ENCODE results near the gene CMC4. TPM values are rescaled to one million over a fixed set of nuclear protein-coding genes. Genes with fewer than 3 reads are reported as not detected.

CMC4 gene
- total and polyA plus RNA-seq, 7 experiments from 2014 or later, result 3.1 to 22.9 (median 6.0) TPM

- POLR2A ChIA-PET, result interaction anchor here (1.1 kb wide), 1 partner anchor 20 kb away, joined by 5 read pairs; the partner anchor contains the start of gene FUNDC2
- H3K4me3 Mint-ChIP-seq, result no peak overlapping the region
Measured at GRCh38 chrX:155046811-155047528, 24.0 kb downstream of the CMC4 start.

GRCh38 chrX:155046129-155046810 lies 24.7 kb downstream of the CMC4 start:
- ChIA-PET CTCF (no interaction called here), POLR2A (interaction anchor here (0.6 to 1.1 kb wide), 2 partner anchors 11 to 20 kb away, joined by 3 to 5 read pairs; partner anchors contain the start of gene FUNDC2)
- Histone ChIP-seq H3K4me1 (ENCODE audit: control insufficient read depth in 2 of 2, insufficient read depth in 2 of 2, low read length in 2 of 2) (no peaks in the 10 kb centered on the region), H3K36me3 (ENCODE audit: control insufficient read depth in 2 of 3, insufficient read depth in 3 of 3, low read length in 3 of 3) (peaks cover 0 to 11% (median 3%) of the 10 kb centered on the region in 3 experiments), H3K4me3 (ENCODE audit: low read length) (no peak overlapping the region), H3K27ac (ENCODE audit: low read depth, low read length) (no peak overlapping the region), H3K27me3 (ENCODE audit: control insufficient read depth in 2 of 2, insufficient read depth in 2 of 2, low read length in 2 of 2) (no peaks in the 10 kb centered on the region), H3K9me3 (ENCODE audit: control insufficient read depth in 2 of 3, low read length in 3 of 3) (no peaks in the 10 kb centered on the region)
- Mint-ChIP-seq H3K27ac (peak overlapping the region in 2 of 9 donors; percentile 5 to 69), H3K4me1 (peaks cover 14 to 53% (median 38%) of the 10 kb centered on the region in 7 donors), H3K9me3 (peaks cover 0 to 1% (median 0%) of the 10 kb centered on the region in 11 donors), H3K27me3 (no peaks in the 10 kb centered on the region), H3K36me3 (peaks cover 0 to 4% (median 0%) of the 10 kb centered on the region in 5 donors), H3K4me3 (no peak overlapping the region)
- ATAC-seq (no peak), DNase-seq (no peak)
- intact Hi-C loops (cut with micrococcal nuclease), result no loop called here

More at GRCh38 chrX:155046811-155047528, 24.0 kb downstream of the CMC4 start:
- Mint-ChIP-seq H3K27me3 (no peaks in the 10 kb centered on the region), H3K9me3 (peaks cover 0 to 1% (median 0%) of the 10 kb centered on the region in 11 donors), H3K36me3 (peaks cover 0 to 6% (median 0%) of the 10 kb centered on the region in 5 donors), H3K27ac (peak overlapping the region in 1 of 9 donors; percentile 32), H3K4me1 (peaks cover 14 to 60% (median 43%) of the 10 kb centered on the region in 7 donors)
- Histone ChIP-seq H3K4me1 (ENCODE audit: control insufficient read depth in 2 of 2, insufficient read depth in 2 of 2, low read length in 2 of 2) (no peaks in the 10 kb centered on the region), H3K36me3 (ENCODE audit: control insufficient read depth in 2 of 3, insufficient read depth in 3 of 3, low read length in 3 of 3) (peaks cover 0 to 11% (median 3%) of the 10 kb centered on the region in 3 experiments), H3K9me3 (ENCODE audit: control insufficient read depth in 2 of 3, low read length in 3 of 3) (no peaks in the 10 kb centered on the region), H3K27ac (ENCODE audit: low read depth, low read length) (no peak overlapping the region), H3K27me3 (ENCODE audit: control insufficient read depth in 2 of 2, insufficient read depth in 2 of 2, low read length in 2 of 2) (no peaks in the 10 kb centered on the region), H3K4me3 (ENCODE audit: low read length) (no peak overlapping the region)
- CTCF ChIA-PET, result no interaction called here
- intact Hi-C loops (cut with micrococcal nuclease), result no loop called here
- no peak for DNase-seq
- ATAC-seq, result no peak

- no peak for DNase-seq
- H3K9me3 Mint-ChIP-seq, result peaks cover 0 to 16% (median 0%) of the 10 kb centered on the region in 11 donors
- peaks cover 0 to 6% (median 6%) of the 10 kb centered on the region in 3 experiments for H3K36me3 ChIP-seq (ENCODE audit: control insufficient read depth in 2 of 3, insufficient read depth in 3 of 3, low read length in 3 of 3)
- no peak overlapping the region for H3K4me3 ChIP-seq (ENCODE audit: low read length)
- no peak overlapping the region for H3K4me3 Mint-ChIP-seq
- peaks cover 3 to 44% (median 37%) of the 10 kb centered on the region in 7 donors for H3K4me1 Mint-ChIP-seq
- peaks cover 5 to 44% (median 34%) of the 10 kb centered on the region in 5 donors for H3K36me3 Mint-ChIP-seq
- intact Hi-C loops (cut with micrococcal nuclease), result no loop called here
- H3K27ac Mint-ChIP-seq, result no peak overlapping the region
- H3K27ac ChIP-seq (ENCODE audit: low read depth, low read length), result no peak overlapping the region
- ChIA-PET POLR2A (no interaction called here), CTCF (no interaction called here)
- no peaks in the 10 kb centered on the region for H3K4me1 ChIP-seq (ENCODE audit: control insufficient read depth in 2 of 2, insufficient read depth in 2 of 2, low read length in 2 of 2)
- H3K9me3 ChIP-seq (ENCODE audit: control insufficient read depth in 2 of 3, low read length in 3 of 3), result no peaks in the 10 kb centered on the region
- no peaks in the 10 kb centered on the region for H3K27me3 ChIP-seq (ENCODE audit: control insufficient read depth in 2 of 2, insufficient read depth in 2 of 2, low read length in 2 of 2)
- ATAC-seq, result no peak
- H3K27me3 Mint-ChIP-seq, result no peaks in the 10 kb centered on the region
Measured at GRCh38 chrX:155035688-155036087, 35.2 kb downstream of the CMC4 start.

GRCh38 chrX:155031657-155032056 lies 39.3 kb downstream of the CMC4 start:
- H3K27me3 Mint-ChIP-seq, result no peaks in the 10 kb centered on the region
- Histone ChIP-seq H3K4me3 (ENCODE audit: low read length) (no peak overlapping the region), H3K27me3 (ENCODE audit: control insufficient read depth in 2 of 2, insufficient read depth in 2 of 2, low read length in 2 of 2) (no peaks in the 10 kb centered on the region), H3K36me3 (ENCODE audit: control insufficient read depth in 2 of 3, insufficient read depth in 3 of 3, low read length in 3 of 3) (peaks cover 0 to 6% (median 6%) of the 10 kb centered on the region in 3 experiments), H3K4me1 (ENCODE audit: control insufficient read depth in 2 of 2, insufficient read depth in 2 of 2, low read length in 2 of 2) (peaks cover 4 to 12% of the 10 kb centered on the region in 2 donors), H3K9me3 (ENCODE audit: control insufficient read depth in 2 of 3, low read length in 3 of 3) (no peaks in the 10 kb centered on the region), H3K27ac (ENCODE audit: low read depth, low read length) (no peak overlapping the region)
- POLR2A ChIA-PET, result interaction anchor here (0.6 kb wide), 1 partner anchor 97 kb away, joined by 3 read pairs; no protein-coding TSS in a partner anchor
- intact Hi-C loops (cut with micrococcal nuclease), result no loop called here
- peaks cover 5 to 40% (median 27%) of the 10 kb centered on the region in 7 donors for H3K4me1 Mint-ChIP-seq
- no peak for DNase-seq
- peak overlapping the region in 1 of 10 donors; percentile 59 for H3K4me3 Mint-ChIP-seq
- no peak for ATAC-seq
- H3K9me3 Mint-ChIP-seq, result peaks cover 0 to 12% (median 0%) of the 10 kb centered on the region in 11 donors
- no peak overlapping the region for H3K27ac Mint-ChIP-seq
- H3K36me3 Mint-ChIP-seq, result peaks cover 5 to 26% (median 18%) of the 10 kb centered on the region in 5 donors
- CTCF ChIA-PET, result no interaction called here

- intact Hi-C loops (cut with micrococcal nuclease), result loop anchor here (5.0 to 10.0 kb wide), 2 partner anchors 158 to 634 kb away; partner anchors contain the start of gene RPL10 (in 1 of the 2)
- ATAC-seq, result no peak
- H3K4me3 ChIP-seq (ENCODE audit: low read length), result no peak overlapping the region
- H3K9me3 ChIP-seq (ENCODE audit: control insufficient read depth in 2 of 3, low read length in 3 of 3), result no peaks in the 10 kb centered on the region
- no peaks in the 10 kb centered on the region for H3K27me3 ChIP-seq (ENCODE audit: control insufficient read depth in 2 of 2, insufficient read depth in 2 of 2, low read length in 2 of 2)
- H3K36me3 ChIP-seq (ENCODE audit: control insufficient read depth in 2 of 3, insufficient read depth in 3 of 3, low read length in 3 of 3), result peaks cover 0 to 3% (median 0%) of the 10 kb centered on the region in 3 experiments
- DNase-seq, result no peak
- Mint-ChIP-seq H3K4me3 (peak overlapping the region; percentile 21 to 91 (median 54)), H3K36me3 (peaks cover 0 to 3% (median 0%) of the 10 kb centered on the region in 5 donors), H3K4me1 (peaks cover 5 to 31% (median 27%) of the 10 kb centered on the region in 7 donors), H3K27me3 (peaks cover 0 to 9% (median 0%) of the 10 kb centered on the region in 5 donors), H3K27ac (peak overlapping the region in 5 of 9 donors; percentile 71 to 95 (median 85)), H3K9me3 (no peaks in the 10 kb centered on the region)
- peaks cover 4 to 12% of the 10 kb centered on the region in 2 donors for H3K4me1 ChIP-seq (ENCODE audit: control insufficient read depth in 2 of 2, insufficient read depth in 2 of 2, low read length in 2 of 2)
- H3K27ac ChIP-seq (ENCODE audit: low read depth, low read length), result no peak overlapping the region
- POLR2A ChIA-PET, result interaction anchor here (0.6 kb wide), 1 partner anchor 12 kb away, joined by 3 read pairs; no protein-coding TSS in a partner anchor
- CTCF ChIA-PET, result no interaction called here
Measured at GRCh38 chrX:155028877-155029291, 42.1 kb downstream of the CMC4 start.

- H3K36me3 Mint-ChIP-seq, result peaks cover 0 to 3% (median 0%) of the 10 kb centered on the region in 5 donors
- peak overlapping the region in 8 of 9 donors; percentile 5 to 97 (median 92) for H3K27ac Mint-ChIP-seq
- no peak for ATAC-seq
- Histone ChIP-seq H3K4me1 (ENCODE audit: control insufficient read depth in 2 of 2, insufficient read depth in 2 of 2, low read length in 2 of 2) (peaks cover 4 to 12% of the 10 kb centered on the region in 2 donors), H3K27me3 (ENCODE audit: control insufficient read depth in 2 of 2, insufficient read depth in 2 of 2, low read length in 2 of 2) (no peaks in the 10 kb centered on the region), H3K36me3 (ENCODE audit: control insufficient read depth in 2 of 3, insufficient read depth in 3 of 3, low read length in 3 of 3) (no peaks in the 10 kb centered on the region), H3K27ac (ENCODE audit: low read depth, low read length) (peak overlapping the region; percentile 94), H3K4me3 (ENCODE audit: low read length) (peak overlapping the region; percentile 90), H3K9me3 (ENCODE audit: control insufficient read depth in 2 of 3, low read length in 3 of 3) (no peaks in the 10 kb centered on the region)
- CTCF ChIA-PET, result no interaction called here
- peaks cover 0 to 13% (median 0%) of the 10 kb centered on the region in 5 donors for H3K27me3 Mint-ChIP-seq
- peak overlapping the region; percentile 82 to 92 (median 90) for H3K4me3 Mint-ChIP-seq
- intact Hi-C loops (cut with micrococcal nuclease), result loop anchor here (5.0 to 10.0 kb wide), 2 partner anchors 159 to 633 kb away; partner anchors contain the start of gene RPL10 (in 1 of the 2)
- POLR2A ChIA-PET, result no interaction called here
- H3K9me3 Mint-ChIP-seq, result no peaks in the 10 kb centered on the region
- H3K4me1 Mint-ChIP-seq, result peaks cover 5 to 31% (median 27%) of the 10 kb centered on the region in 7 donors
- no peak for DNase-seq
Measured at GRCh38 chrX:155028129-155028528, 42.8 kb downstream of the CMC4 start.
